HepG2 (cell line): ENCODE results near the gene ABHD17A. TPM values are rescaled to one million over a fixed set of nuclear protein-coding genes. Genes with fewer than 3 reads are reported as not detected.
A peak's percentile ranks its signal among the peaks of the same experiment; 100 is the strongest.
"Not testable (repeated sequence)": the region's sequence is repeated elsewhere in the genome, so short reads cannot be mapped to it uniquely, and the experiment has no call there.

Source experiments
- ATF1 ChIP-seq: IDR thresholded peaks from 2 replicates; pipeline ENCODE4 v1.6.1; 2016; ENCODE audit warnings: mild to moderate bottlenecking, control low read depth
- ETV5 ChIP-seq: IDR thresholded peaks from 2 replicates; pipeline ENCODE4 v1.6.1; 2018; ENCODE audit warnings: missing biosample characterization, missing genetic modification reagents, inconsistent platforms, borderline replicate concordance
- FOSL2 ChIP-seq: sonication (generic); formaldehyde crosslinking; IDR thresholded peaks from 2 replicates; pipeline ENCODE4 v1.4.0; 2020; ENCODE audit warnings: missing genetic modification reagents
- GATAD1 ChIP-seq: IDR thresholded peaks from 2 replicates; pipeline ENCODE4 v1.6.1; 2016; ENCODE audit warnings: missing genetic modification reagents, missing compliant biosample characterization
- KDM2A ChIP-seq: sonication (generic); formaldehyde crosslinking; IDR thresholded peaks from 2 replicates; pipeline ENCODE4 v1.4.0; 2020; ENCODE audit warnings: low read depth, missing genetic modification reagents, borderline replicate concordance
- RBFOX2 ChIP-seq: fragments of 200-400 bp; formaldehyde crosslinking; IDR thresholded peaks from 2 replicates; pipeline ENCODE4 v1.6.1; 2017; ENCODE audit warnings: low read depth, mild to moderate bottlenecking, low read length
- SAP130 ChIP-seq: IDR thresholded peaks from 2 replicates; pipeline ENCODE4 v1.6.1; 2016; ENCODE audit warnings: low read depth
- SOX5 ChIP-seq: IDR thresholded peaks from 2 replicates; pipeline ENCODE4 v1.6.1; 2016; ENCODE audit warnings: borderline replicate concordance
- TFDP2 ChIP-seq: sonication (generic); formaldehyde crosslinking; IDR thresholded peaks from 2 replicates; pipeline ENCODE4 v1.4.0; 2020; ENCODE audit warnings: missing genetic modification reagents
- ZFY ChIP-seq: sonication (generic); formaldehyde crosslinking; IDR thresholded peaks from 2 replicates; pipeline ENCODE4 v1.4.0; 2020; ENCODE audit warnings: missing genetic modification reagents
- ZNF567 ChIP-seq: sonication (generic); formaldehyde crosslinking; IDR thresholded peaks from 2 replicates; pipeline ENCODE4 v1.8.1; 2023; ENCODE audit warnings: mild to moderate bottlenecking, missing genetic modification reagents, borderline replicate concordance
- ZSCAN25 ChIP-seq: sonication (generic); formaldehyde crosslinking; IDR thresholded peaks from 2 replicates; pipeline ENCODE4 v1.8.0; 2022; ENCODE audit warnings: mild to moderate bottlenecking, missing genetic modification reagents
- polyA plus RNA-seq, 8 experiments: library from polyadenylated mRNA; depleted of rRNA in 3 of 8; stranded (reverse) in 7 of 8; unstranded in 1 of 8; fragments of >200 nt; fragmentation: Illumina TruSeq in 4 of 8; extraction: Trizol in 4 of 8; gene quantifications; 2 replicates each; pipeline versions ENCODE4 v1.2.1 to v1.2.3, GENCODE V29; 2011 to 2016; ENCODE audit warnings: low read depth in 4 of 8, missing spikeins in 1 of 8, mixed read lengths in 1 of 8; ENCODE audit not compliant: insufficient read depth in 1 of 8
- total RNA-seq, 5 experiments: library from RNA; depleted of rRNA; stranded (reverse); fragments of >200 nt; fragmentation: Illumina TruSeq; extraction: Trizol; gene quantifications; 2 replicates each; pipeline ENCODE4 v1.2.3, GENCODE V29; 2016; ENCODE audit warnings: low read depth in 1 of 5
- TF ChIP-seq, protein P1 (sequence below): sonication (generic); formaldehyde crosslinking; IDR thresholded peaks from 2 replicates; pipeline ENCODE4 v1.4.0; 2020; ENCODE audit warnings: missing genetic modification reagents
- TF ChIP-seq, protein P2 (sequence below), 2 experiments: fragments of 450-650 bp in 1 of 2; sonication (generic) in 1 of 2; formaldehyde crosslinking in 1 of 2; IDR thresholded peaks; 2 replicates each; pipeline versions ENCODE4 v1.6.1 to v1.8.0; 2016 to 2022; ENCODE audit warnings: antibody characterized with exemption in 1 of 2, mild to moderate bottlenecking in 1 of 2, missing genetic modification reagents in 1 of 2
- TF ChIP-seq, protein P3 (sequence below): sonication (generic); formaldehyde crosslinking; IDR thresholded peaks from 2 replicates; pipeline ENCODE4 v1.9.0; 2022; ENCODE audit warnings: missing genetic modification reagents, mild to moderate bottlenecking, borderline replicate concordance

The ABHD17A gene
- total and polyA plus RNA-seq, 2 of the 13 experiments (the other 11 are each of a cell fraction or from before 2014, with no cell fraction given) = 27.7 to 40.8 TPM

DNA sequence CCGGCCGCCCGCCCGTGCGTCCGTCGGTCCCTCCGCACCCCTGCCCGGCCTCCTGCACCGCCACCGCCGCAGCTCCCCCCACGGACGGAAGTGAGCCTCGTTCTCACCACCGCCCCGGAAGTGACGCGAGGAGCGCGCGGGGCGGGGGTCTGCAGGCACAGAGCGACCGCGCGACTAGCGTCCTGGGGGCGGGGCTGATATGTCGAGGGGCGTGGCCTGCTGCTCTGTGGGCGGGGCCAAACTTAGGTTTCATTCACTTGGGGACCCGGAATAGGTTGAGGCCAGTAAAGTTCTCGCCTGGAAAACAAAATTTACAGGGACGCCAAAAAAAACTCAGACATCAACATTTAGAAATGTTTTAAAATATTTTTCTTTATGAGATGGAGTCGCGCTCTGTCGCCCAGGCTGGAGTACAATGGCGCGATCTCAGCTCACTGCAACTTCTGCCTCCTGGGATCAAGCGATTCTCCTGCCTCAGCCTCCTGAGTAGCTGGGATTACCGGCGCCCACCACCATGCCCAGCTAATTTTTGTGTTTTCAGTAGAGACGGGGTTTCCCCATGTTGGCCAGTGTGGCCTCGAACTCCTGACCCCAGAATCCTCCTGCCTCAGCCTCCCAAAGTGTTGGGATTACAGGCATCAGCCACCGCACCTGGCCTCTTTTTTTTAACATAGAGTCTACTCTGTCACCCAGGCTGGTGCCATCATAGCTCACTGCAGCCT, at the start of gene ABHD17A (continued):
- TF ChIP-seq ATF1 (CRISPR knock-in tag) = peak; percentile 76; the same call in 1 of the 2 replicates
- TF ChIP-seq, protein P1, sequence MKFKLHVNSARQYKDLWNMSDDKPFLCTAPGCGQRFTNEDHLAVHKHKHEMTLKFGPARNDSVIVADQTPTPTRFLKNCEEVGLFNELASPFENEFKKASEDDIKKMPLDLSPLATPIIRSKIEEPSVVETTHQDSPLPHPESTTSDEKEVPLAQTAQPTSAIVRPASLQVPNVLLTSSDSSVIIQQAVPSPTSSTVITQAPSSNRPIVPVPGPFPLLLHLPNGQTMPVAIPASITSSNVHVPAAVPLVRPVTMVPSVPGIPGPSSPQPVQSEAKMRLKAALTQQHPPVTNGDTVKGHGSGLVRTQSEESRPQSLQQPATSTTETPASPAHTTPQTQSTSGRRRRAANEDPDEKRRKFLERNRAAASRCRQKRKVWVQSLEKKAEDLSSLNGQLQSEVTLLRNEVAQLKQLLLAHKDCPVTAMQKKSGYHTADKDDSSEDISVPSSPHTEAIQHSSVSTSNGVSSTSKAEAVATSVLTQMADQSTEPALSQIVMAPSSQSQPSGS = 0 out of 2 replicates have a peak, but pooled peaks have one; percentile 26
- TF ChIP-seq, protein P2, sequence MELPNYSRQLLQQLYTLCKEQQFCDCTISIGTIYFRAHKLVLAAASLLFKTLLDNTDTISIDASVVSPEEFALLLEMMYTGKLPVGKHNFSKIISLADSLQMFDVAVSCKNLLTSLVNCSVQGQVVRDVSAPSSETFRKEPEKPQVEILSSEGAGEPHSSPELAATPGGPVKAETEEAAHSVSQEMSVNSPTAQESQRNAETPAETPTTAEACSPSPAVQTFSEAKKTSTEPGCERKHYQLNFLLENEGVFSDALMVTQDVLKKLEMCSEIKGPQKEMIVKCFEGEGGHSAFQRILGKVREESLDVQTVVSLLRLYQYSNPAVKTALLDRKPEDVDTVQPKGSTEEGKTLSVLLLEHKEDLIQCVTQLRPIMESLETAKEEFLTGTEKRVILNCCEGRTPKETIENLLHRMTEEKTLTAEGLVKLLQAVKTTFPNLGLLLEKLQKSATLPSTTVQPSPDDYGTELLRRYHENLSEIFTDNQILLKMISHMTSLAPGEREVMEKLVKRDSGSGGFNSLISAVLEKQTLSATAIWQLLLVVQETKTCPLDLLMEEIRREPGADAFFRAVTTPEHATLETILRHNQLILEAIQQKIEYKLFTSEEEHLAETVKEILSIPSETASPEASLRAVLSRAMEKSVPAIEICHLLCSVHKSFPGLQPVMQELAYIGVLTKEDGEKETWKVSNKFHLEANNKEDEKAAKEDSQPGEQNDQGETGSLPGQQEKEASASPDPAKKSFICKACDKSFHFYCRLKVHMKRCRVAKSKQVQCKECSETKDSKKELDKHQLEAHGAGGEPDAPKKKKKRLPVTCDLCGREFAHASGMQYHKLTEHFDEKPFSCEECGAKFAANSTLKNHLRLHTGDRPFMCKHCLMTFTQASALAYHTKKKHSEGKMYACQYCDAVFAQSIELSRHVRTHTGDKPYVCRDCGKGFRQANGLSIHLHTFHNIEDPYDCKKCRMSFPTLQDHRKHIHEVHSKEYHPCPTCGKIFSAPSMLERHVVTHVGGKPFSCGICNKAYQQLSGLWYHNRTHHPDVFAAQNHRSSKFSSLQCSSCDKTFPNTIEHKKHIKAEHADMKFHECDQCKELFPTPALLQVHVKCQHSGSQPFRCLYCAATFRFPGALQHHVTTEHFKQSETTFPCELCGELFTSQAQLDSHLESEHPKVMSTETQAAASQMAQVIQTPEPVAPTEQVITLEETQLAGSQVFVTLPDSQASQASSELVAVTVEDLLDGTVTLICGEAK (IDR thresholded peaks at IDR 0.05) = peak; percentile 58
- TF ChIP-seq, protein P2 (CRISPR knock-in tag; IDR thresholded peaks at IDR 0.05) = not testable (repeated sequence)
- peak; percentile 79; the same call in 1 of the 2 replicates for TF ChIP-seq KDM2A (CRISPR knock-in tag)
- TF ChIP-seq GATAD1 (CRISPR knock-in tag) = peak; percentile 84
- peak; percentile 45 for TF ChIP-seq ZFY (CRISPR knock-in tag)
- TF ChIP-seq ZNF567 (CRISPR knock-in tag) = 0 out of 2 replicates have a peak, but pooled peaks have one; percentile 34
- 0 out of 2 replicates have a peak, but pooled peaks have one; percentile 6 for TF ChIP-seq SOX5 (CRISPR knock-in tag)
- TF ChIP-seq, protein P3, sequence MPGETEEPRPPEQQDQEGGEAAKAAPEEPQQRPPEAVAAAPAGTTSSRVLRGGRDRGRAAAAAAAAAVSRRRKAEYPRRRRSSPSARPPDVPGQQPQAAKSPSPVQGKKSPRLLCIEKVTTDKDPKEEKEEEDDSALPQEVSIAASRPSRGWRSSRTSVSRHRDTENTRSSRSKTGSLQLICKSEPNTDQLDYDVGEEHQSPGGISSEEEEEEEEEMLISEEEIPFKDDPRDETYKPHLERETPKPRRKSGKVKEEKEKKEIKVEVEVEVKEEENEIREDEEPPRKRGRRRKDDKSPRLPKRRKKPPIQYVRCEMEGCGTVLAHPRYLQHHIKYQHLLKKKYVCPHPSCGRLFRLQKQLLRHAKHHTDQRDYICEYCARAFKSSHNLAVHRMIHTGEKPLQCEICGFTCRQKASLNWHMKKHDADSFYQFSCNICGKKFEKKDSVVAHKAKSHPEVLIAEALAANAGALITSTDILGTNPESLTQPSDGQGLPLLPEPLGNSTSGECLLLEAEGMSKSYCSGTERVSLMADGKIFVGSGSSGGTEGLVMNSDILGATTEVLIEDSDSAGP (CRISPR knock-in tag) = peak; percentile 58
- peak; percentile 9; the same call in 1 of the 2 replicates for TF ChIP-seq FOSL2 (CRISPR knock-in tag)
- TF ChIP-seq RBFOX2 = peak; percentile 71
- TF ChIP-seq SAP130 (CRISPR knock-in tag) = peak; percentile 90
- peak; percentile 71 for TF ChIP-seq TFDP2 (CRISPR knock-in tag)
- TF ChIP-seq ZSCAN25 = peak; percentile 95
- peak; percentile 57 for TF ChIP-seq ETV5 (CRISPR knock-in tag)
